GM19395 (cell line): ENCODE results near the gene VSTM5.

ENCODE experiments used
- ATAC-seq: cut with Tn5 transposase; IDR thresholded peaks from one replicate; pipeline ENCODE4 v1.9.1; 2021; ENCODE audit warnings: mild to moderate bottlenecking, moderate library complexity; ENCODE audit not compliant: unreplicated experiment

The VSTM5 gene

DNA sequence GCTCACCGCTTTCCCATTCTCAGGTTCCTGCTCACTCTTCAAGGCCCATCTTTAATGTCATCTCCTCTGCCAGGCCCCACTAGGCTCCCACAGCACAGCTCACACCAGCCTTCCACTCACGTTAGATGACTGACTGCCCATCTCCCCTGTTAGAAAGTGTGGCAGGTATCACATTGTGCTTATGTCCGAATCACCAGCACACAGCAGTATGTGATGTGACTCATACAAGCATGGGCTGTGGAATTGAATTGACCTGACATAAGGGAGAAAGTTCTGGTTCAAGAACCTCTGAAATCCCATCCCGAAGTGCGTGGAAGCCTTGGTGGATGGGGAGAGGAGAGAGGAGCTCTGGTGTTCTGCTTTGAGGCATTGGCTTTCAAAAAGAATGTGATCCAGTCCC is 6.5 kb downstream of the VSTM5 start:
- ATAC-seq, result no peak

DNA sequence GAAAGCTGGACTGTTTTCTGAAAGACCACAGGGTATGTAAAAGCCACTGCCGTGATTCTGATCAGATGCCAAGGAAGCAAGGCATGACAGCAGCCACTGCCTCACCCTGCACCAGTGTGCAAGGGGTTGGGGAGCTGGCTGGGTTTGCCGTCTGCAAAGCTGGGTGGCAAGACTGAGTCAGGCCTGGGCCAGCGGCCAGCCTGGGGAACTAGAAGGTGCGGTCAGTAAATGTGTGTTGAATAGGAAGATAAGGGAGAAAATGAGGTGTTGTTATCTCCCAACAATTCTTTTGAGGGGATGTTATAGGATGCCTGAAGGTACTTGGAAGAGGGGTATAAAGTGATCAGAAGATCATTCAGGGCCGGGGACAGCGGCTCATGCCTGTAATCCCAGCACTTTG is 8.0 kb downstream of the VSTM5 start:
- ATAC-seq, result no peak

DNA sequence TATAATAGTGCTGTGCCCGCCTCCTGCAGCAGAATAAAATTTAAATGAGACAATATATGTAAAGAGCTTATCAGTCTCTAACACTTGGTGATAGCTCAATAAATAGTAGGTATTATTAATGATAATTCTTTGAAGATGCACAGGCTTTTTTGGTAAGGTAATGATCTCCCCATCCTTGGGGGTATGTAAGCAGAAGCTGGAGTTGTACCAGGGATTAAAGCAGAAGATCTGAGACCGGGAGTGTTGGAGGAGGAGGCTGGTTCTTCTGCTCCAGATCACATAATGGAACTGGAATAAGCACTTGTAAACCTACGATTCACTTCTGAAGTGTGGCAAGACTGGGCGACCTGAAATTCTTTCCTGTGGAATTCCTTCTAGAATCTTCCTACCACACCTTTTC is 8.4 kb downstream of the VSTM5 start:
- ATAC-seq, result no peak

DNA sequence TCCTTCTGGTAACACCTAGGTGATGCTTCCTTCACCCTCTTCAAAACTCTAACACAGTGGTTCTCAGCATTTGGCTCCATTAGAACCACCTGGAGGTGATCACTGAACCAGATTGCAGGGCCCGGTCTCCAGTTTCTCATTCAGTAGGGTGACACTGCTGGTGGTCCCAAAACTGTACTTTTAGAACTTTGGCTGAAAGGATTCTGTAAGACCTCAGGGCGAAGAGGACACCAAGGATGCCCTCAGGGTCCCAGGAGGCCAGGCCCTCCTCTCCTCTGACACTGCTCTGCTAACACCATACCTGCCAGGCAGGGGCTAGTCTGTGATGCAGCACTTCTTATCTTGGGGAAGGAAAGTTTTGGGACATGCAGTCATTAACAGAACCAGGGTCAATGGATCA is 9.0 kb downstream of the VSTM5 start:
- ATAC-seq, result no peak

DNA sequence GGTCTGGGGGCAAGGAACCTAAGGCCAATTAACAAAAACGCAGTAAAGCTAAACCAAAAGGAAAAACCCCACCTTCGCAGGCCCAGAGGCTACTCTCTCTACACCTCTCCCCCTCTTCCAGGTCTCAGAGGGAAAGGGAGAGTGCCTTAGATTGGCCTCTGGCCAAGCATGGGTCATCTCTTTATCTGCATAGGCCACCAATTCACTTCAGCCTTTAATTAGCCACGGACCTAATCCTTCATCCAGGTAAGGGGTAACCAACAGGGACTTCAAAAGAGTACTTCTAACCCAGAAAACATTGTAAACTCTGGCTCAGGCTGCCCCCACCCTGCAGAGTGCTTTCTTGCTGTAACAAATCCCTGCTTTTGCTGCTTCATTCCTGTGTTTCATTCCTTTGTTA is 9.4 kb downstream of the VSTM5 start:
- ATAC-seq, result no peak

DNA sequence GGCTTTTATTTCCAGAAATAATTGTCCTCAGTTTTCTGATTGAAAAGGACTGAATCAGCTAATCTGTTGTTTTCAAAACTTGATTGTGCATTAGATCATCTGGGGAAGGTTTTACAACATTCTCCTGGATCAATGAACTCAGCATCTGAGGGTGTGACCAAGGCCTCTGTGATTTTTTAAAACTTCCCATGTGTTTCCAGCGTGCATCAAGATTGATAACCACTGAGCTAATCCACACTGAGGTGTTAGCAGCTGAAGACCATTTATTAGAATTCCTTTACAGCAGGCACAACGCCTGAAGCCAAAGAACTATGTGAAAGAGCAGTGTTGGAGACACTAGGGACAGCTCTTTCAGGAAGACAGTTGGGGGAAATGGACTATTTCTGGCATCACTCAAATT is 10.2 kb downstream of the VSTM5 start:
- ATAC-seq, result no peak

DNA sequence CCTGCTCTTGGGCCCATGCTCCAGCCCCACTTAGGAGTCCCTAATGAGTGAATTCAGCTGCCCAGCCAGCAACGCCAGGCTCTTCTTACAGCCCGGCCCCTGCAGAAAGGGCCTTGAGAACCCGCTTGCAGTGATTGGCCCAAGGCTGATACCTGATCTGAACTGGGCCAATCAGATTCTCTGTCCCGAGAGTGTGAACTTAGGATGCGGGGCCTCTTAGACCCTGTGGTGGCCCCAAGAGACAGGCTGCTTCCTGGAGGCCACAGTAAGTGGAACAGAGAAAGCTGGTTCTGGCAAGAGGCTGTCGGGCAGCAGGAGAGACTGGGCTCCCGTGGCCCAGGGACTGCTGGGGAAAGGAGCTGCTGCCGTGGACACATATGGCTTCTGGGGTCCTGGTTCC is 11.5 kb downstream of the VSTM5 start:
- ATAC-seq, result no peak

DNA sequence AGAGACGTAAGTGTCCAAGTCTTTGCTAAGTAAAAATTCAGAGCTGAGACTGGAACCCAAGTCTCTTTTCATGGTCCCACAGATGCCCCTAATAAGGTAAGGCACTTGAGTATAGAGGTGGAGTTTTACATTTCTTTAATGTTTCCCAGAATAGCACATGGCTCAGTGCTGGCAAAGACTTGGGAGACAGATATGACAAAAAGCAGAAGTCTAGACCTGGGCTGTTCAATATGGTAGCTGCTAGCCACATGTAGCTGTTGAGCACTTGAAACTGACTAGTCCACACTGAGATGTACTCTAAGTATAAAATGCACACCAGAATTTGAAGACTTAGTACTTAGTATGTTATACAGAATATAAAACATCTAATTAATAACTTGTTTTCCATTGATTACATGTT is 17.6 kb downstream of the VSTM5 start:
- no peak for ATAC-seq

DNA sequence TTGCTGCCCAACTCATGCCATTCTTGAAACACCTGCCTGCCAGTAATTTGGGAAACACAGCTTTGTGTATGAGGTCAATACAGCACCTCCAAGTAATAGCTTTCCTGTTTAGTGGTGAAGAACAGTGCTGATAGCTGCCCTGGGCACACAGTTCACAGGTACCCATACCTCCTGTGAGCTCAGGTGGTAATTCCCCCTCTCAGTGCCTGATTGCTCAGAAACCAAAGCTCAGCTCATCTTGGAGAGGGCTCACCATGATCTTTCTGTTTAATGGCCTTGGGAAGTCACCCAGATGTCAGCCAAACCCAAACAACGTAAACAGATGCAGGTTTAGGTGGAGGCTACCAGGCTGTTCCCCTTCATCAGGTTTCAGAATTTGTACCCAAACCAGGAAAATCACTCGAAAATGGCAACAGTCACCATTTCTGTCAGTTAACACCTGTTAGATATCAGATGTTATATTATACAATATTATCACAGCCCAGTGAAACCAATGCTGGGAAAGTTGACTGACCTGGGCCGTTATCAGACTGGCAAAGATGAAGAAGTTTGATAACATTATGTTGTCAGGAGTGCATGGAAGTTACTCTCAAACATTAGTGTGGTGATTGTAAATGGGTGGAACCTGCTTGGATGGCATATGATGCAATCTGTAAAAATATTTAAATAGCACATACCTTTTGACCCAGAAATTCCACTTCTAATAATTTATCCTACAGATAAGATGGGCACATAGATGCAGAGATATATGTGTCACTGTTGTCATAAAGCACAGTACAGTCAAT is 18.9 kb downstream of the VSTM5 start:
- no peak for ATAC-seq

DNA sequence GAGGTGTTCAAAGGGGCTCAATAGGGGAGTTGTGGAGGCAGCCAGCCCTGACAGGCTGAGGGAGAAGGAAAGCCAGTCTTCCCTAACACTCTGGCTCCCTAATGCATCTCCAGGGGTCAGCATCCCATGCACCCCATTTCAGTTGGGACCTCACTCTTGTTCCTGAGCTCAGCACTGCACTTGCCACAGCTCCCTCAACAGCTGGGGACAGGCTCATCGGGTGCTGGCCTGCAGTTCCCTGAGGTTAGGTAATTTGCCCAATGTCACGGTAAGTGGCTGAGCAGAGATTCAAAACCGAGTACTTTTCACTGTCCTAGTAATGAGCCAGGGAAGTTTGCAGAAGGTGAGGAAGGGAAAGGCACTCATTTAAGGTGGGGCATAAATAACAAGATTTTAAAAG is 20.8 kb downstream of the VSTM5 start:
- ATAC-seq, result no peak

DNA sequence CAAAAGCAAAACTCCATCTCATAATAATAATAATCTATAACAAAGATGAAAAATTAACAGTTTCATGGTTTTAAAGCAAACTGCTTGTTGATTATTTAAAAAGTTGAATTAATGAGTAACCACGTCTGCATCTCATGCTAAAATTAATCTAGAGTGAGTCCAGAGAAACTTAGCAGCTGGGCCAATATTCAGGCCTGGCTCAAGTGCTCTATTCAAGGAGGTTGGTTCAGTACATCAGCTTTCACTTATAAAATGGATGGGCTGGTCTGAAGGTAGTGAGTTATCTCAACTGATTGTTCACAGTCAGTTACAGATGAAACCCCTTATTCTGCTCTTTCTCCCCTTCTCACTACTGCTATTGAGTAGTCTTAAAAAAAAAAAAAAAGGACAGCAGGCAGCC is 23.1 kb downstream of the VSTM5 start:
- ATAC-seq, result no peak

DNA sequence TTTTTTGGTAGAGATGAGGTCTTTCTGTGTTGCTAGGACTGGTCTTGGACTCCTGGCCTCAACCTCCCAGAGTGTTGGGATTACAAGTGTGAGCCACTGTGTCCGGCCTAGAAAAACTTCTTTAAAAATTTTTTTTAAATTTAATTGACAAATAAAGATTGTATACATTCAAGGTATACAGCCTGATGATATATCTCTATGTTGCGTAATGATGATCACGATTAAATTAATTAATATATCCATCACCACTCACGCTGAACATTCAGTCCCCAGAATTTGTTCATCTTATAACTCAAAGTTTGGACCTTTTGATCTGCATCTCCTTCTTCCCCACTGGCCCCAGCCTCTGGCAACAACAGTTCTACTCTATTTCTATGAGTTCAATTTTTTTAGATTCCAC is 27.2 kb downstream of the VSTM5 start:
- ATAC-seq, result no peak

DNA sequence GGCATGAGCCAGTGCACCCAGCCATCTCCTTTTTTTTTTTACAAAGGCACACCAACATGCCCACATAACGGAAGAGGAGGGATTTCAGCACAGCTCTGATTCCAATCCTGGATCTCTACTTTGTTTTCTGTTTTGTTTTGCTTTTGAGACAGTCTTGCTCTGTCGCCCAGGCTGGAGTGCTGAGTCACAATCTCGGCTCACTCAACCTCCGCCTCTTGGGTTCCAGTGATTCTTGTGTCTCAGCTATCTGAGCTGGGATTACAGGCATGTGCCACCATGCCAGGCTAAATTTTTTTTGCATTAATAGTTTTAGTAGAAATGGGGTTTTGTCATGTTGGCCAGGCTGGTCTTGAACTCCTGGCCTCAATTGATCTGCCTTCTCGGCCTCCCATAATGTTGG is 28.1 kb downstream of the VSTM5 start:
- no peak for ATAC-seq

DNA sequence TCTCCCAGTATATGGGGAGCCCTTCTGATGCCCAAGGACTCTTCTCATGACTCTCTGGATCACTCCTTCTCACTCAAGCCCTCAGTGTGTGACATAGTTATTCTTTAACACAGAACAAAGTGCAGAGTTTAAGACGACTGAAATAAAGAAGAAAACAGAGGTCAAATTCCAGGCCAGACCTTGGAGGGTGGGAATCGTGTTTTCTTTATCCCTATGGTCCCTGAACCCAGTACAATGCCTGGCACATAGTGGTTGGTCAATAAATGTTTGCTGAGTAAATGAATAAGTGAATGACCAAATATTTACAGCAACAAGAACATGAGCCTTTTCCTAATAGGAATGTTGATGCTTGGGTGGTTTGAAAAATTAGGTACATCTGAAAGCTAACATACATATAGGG is 28.8 kb downstream of the VSTM5 start:
- no peak for ATAC-seq

DNA sequence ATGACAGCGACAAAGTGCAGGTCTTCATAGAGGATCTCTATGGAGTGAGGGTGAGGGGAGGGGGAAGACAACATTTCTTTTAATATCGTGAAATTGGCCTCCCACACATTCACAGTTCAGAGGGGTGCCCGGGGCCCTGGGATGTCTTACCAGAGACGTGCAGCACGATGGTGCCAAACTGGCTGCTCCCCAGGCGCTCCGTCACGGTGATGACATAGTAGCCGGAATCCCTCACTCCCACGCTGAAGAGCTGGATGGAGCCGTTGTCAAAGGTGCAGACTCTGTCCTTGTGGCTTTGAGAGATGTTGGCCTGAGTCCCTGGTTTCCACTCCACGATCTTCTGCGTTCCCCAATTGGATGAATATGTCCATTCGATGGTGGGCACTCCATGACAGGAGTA is 29.6 kb downstream of the VSTM5 start:
- ATAC-seq, result no peak

DNA sequence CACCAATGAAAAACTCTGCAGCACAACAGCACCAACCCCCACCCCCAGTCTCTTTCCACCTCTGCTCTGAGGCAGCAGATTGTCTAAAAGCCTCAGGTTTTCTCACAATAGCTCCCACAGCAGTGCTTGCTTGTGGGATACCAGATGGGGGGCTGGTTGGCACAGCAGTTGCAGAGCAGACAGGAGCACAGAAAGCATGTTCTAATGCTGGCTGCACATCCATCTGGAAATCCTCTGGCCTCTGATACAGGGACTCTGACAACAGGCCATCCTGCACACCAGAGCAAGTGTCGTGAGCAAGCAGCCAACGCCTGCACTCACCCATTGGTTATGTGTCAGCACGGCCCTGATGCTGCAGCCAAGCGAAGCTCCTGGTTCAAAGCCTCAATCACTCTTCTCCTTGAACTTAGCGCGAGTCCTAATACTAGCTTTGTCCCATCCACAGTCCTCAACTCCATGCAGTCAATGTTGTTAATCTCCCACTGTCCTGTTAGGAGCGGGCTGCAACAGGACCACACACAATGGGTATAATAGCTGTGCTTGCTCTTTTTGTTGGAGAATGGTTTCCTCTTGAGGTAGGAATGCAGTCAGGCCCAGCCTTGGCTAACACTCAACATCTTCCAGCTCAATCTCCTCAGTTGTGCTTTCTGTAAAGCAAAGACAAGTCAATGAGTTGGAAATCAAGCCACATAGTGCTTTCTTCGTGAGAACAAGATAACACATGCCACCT is 30.3 kb downstream of the VSTM5 start:
- ATAC-seq, result no peak

DNA sequence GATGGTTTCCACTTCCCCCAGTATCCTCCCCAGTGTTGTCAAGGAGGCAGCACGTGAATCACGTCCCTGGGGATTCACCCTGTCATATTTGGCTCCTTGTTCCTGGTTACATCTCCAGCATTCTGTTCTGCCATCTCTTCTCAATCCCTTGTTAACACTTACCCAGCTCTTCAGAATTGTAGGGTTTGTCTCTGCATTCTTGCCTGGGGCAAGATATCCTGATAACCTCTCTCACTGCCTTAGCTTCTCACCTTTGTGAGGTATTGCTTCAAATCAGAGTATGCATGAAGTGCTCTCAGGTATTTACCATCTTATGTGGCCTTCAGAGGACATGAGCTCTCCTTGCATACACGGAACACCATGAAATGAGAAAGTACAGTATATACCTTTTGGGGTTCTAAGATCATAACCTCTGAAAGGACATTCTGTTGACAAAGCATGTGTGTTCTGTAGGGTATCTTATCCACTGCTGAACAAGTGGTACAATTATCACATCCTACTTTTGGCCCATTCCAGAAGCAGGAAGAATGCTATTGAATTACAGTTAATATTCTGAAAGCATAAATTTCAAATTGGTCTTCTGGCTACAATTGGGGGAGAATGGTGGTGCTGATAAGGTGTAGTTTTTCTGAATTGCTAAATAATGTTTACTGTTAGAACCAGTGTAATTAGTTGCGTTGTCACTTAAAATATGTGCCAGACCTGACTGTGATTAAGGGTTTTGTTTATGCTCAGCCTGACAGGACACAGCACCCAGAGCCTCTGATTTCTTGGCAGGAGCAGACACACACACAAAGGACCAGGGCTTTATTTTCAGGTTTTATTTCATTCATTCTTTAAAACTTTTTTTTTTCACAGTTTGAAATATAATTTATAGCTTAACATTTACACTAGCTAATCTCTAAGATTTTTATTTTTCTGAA is 32.7 kb downstream of the VSTM5 start:
- ATAC-seq, result no peak

DNA sequence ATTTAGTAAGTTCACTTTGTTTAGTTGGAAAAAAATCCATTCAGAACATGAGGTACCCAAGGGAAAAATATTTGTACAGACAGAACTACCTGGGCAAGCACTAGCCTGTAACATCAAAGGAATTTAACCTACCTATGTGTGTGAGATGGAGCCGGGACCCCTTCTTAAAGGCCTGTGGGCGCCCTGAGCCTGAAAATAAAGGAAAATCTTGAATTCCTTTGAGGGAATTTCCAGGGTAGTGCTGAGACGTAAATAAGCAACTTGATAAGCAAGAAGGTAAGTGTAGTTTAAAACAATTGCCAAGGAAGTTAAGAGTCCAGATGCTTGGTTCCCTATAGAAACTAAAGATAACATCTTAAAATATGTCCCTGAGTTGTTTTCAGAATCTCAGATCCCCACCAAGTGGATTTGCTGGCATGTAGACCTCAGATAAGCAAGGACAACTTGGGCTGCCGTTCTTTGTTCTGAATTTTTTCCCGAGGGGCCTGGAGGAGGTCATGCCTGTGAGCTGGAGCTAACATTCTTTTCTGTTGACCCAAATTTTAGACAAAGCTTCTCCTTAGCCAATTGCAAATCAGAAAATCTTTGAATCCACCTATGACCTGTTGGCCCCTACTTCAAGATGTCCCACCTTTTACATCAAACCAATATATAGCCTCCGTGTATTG is 35.3 kb downstream of the VSTM5 start:
- no peak for ATAC-seq

DNA sequence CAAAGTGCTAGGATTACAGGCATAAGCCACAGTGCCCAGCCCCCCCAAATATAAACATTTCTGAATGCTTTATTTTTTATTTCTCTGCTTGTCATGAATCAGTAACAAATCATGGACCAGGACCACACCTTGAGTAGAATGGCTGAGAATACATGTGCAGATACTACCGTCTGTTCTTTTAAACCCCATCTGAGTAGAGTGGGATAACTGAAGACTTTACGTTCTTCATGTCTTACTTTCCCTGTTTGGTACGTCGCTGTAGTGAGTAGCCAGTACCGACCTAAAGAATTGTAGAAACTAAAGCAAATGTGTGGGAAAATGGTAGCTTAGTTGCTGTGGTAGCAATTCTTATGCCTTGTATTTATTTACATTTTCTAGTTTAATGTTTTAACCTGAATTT is 36.4 kb downstream of the VSTM5 start:
- no peak for ATAC-seq

DNA sequence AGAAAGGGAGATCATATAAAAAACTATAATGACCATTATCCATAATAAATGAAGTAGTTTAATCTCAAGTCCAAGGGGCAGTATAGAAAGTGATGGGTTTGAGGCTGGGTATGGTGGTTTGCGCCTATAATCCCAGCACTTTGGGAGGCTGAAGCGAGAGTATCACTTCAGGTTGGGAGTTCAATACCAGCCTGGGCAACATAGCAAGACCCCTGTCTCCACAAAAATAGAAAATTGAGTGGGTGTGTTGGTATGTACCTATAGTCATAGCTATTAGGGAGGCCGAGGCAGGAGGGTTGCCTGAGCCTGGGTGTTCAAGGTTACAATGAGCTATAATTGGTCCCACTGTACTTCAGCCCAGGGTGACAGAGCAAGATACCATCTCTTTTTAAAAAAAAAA is 42.4 kb downstream of the VSTM5 start:
- ATAC-seq, result no peak

DNA sequence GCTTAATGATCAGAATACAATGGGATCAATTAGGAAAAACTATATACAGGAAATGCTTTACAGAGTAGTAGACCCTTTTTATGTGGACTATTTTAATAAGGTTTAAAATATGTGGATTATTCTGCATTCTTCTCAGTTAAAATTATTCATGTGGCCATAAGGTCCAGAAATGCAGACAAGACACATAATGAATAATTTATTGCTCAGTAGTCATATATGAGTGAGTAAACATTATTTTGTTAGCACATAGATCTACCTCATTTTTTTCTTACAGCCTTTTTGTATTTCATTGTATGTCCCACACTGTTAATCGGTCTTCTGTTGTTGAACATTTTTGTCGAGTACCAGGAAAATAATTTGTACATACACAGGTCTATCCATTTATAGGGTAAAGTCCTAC is 45.5 kb downstream of the VSTM5 start:
- ATAC-seq, result no peak
